Psoas muscle (tissue), 8 donors: ENCODE results near the gene HAUS5. TPM values are rescaled to one million over a fixed set of nuclear protein-coding genes. Genes with fewer than 3 reads are reported as not detected.
"Not testable (repeated sequence)": the region's sequence is repeated elsewhere in the genome, so short reads cannot be mapped to it uniquely, and the experiment has no call there.

ENCODE experiments used
- ATAC-seq, 4 donors: fragments of 200-7000 bp; cut with Tn5 transposase; one replicate each; pipeline ENCODE4 v1.9.1; 2020; ENCODE audit warnings: moderate library complexity in 3 of 4, mild to moderate bottlenecking in 2 of 4
- DNase-seq, 2 donors: peaks; one replicate each; pipeline ENCODE4 v3.0.0-alpha.2; 2020
- H3K27ac ChIP-seq: fragments of 200-600 bp; one replicate; pipeline ENCODE4 v1.8.0; 2022
- H3K27me3 ChIP-seq, 3 donors: fragments of 200-600 bp in 1 of 3; one replicate each; pipeline versions ENCODE4 v1.6.1 to v1.8.0; 2013 to 2022; ENCODE audit warnings: low read length in 2 of 3, mild to moderate bottlenecking in 2 of 3, moderate library complexity in 1 of 3; ENCODE audit not compliant: insufficient read depth in 3 of 3
- H3K36me3 ChIP-seq, 2 donors: fragments of 200-600 bp in 1 of 2; one replicate each; pipeline versions ENCODE4 v1.6.1 to v1.8.0; 2013 to 2022; ENCODE audit warnings: low read depth in 1 of 2, mild to moderate bottlenecking in 1 of 2, moderate library complexity in 1 of 2; ENCODE audit not compliant: insufficient read depth in 1 of 2
- H3K4me1 ChIP-seq: fragments of 200-600 bp; one replicate; pipeline ENCODE4 v1.8.0; 2022
- H3K4me3 ChIP-seq: fragments of 200-600 bp; one replicate; pipeline ENCODE4 v1.8.0; 2022; ENCODE audit warnings: mild to moderate bottlenecking
- H3K9me3 ChIP-seq: fragments of 200-600 bp; one replicate; pipeline ENCODE4 v1.8.0; 2022
- CTCF ChIP-seq: fragments of 200-600 bp; IDR thresholded peaks from one replicate; pipeline ENCODE4 v1.8.0; 2022; ENCODE audit warnings: antibody characterized with exemption
- WGBS, 3 donors: extraction: QIAGEN DNeasy Blood & Tissue Kit; methylation state at CpG; one replicate each; pipeline versions ENCODE4 v1.1.6 to v1.1.7; 2013; 5-methylcytosine and 5-hydroxymethylcytosine counted together
- intact Hi-C, 2 donors: fragments of 100-400 bp; cut with DNase I; formaldehyde crosslinking; loops; one replicate each; pipeline versions ENCODE4 v1.11.0 to v1.14.2; 2022
- polyA plus RNA-seq, 3 donors: library from polyadenylated mRNA; stranded (reverse); fragments of 200-250 nt; gene quantifications; one replicate each; pipeline ENCODE4 v1.2.3, GENCODE V29; 2013
- total RNA-seq, 4 donors: library from RNA; stranded (reverse); fragmentation: NEBNext Ultra II Directional in 2 of 4; extraction: Animal tissue kit (Norgen Biotek cat#: 25700) in 2 of 4; gene quantifications; one replicate each; pipeline versions ENCODE4 v1.2.1 to v1.2.4, GENCODE V29; 2021 to 2023
- donor health status: healthy with polysubstance abuse.
- donor health status: DM: no; HTN: no; CAD: no; lungs with moderate emphysema.
- donor health status: Bipolar disorder and iron deficiency.
- donor health status: healthy.
- donor health status: DM: yes; HTN: yes; CAD: no.
- donor health status: DM: no; HTN: no; CAD: no.
- donor health status: DM: no; HTN: no; CAD: no.
- donor health status: DM: yes; HTN: yes; CAD: no.

The HAUS5 gene
- total and polyA plus RNA-seq, 7 donors: 2.5 to 6.1 (median 3.6) TPM

- TF ChIP-seq CTCF: no peak
- ATAC-seq: no peak
- intact Hi-C loops: no loop called here
- DNase-seq: no peak
- H3K27me3 ChIP-seq: peaks cover 0 to 6% (median 0%) of the 10 kb centered on the region in 3 donors
- no peak overlapping the region for H3K27ac ChIP-seq
- no peak overlapping the region for H3K4me3 ChIP-seq
- WGBS, 3 donors: 97 to 100% (median 100%) methylated on average over 1 of the region's 1 CpG
- H3K36me3 ChIP-seq: no peaks in the 10 kb centered on the region
- H3K4me1 ChIP-seq: no peaks in the 10 kb centered on the region
- H3K9me3 ChIP-seq: no peaks in the 10 kb centered on the region
Measured at GRCh38 chr19:35595928-35596327, 16.6 kb upstream of the HAUS5 start.

- Histone ChIP-seq H3K4me1 (no peaks in the 10 kb centered on the region), H3K36me3 (no peaks in the 10 kb centered on the region), H3K27ac (no peak overlapping the region), H3K9me3 (no peaks in the 10 kb centered on the region), H3K4me3 (no peak overlapping the region), H3K27me3 (peaks cover 0 to 6% (median 0%) of the 10 kb centered on the region in 3 donors)
- ATAC-seq (no peak), DNase-seq (no peak)
- 56 to 65% (median 61%) methylated on average over 4 of the region's 4 CpGs for WGBS, 3 donors
- no peak for TF ChIP-seq CTCF
- intact Hi-C loops: no loop called here
Measured at GRCh38 chr19:35596366-35596999, 16.1 kb upstream of the HAUS5 start.

DNA sequence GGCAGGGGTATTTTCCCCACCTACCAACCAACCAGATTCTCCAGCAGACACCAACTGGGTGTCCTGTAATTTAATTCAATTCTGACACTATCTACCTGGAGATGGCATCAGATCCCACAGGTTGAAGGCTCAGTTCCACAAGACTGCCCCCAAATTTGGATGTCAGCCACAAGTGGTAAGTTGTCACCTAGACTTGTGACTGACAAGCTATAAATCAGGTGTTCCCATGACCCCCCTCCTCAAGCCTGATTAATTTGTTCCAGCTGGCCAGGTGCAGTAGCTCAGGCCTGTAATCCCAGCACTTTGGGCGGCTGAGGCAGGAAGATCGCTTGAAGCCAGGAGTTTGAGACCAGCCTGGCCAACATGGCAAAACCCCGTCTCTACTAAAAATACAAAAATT lies 10.6 kb upstream of the HAUS5 start:
- Histone ChIP-seq H3K9me3 (no peaks in the 10 kb centered on the region), H3K27ac (no peak overlapping the region), H3K4me1 (no peaks in the 10 kb centered on the region), H3K36me3 (no peaks in the 10 kb centered on the region), H3K27me3 (peaks cover 0 to 6% (median 0%) of the 10 kb centered on the region in 3 donors), H3K4me3 (no peak overlapping the region)
- TF ChIP-seq CTCF: no peak
- no peak for ATAC-seq
- no peak for DNase-seq
- WGBS, 3 donors: 58 to 65% (median 62%) methylated on average over 3 of the region's 3 CpGs
- intact Hi-C loops: no loop called here

GRCh38 chr19:35604436-35604835 lies 8.1 kb upstream of the HAUS5 start:
- not testable (repeated sequence) for H3K4me3 ChIP-seq, H3K9me3 ChIP-seq, H3K4me1 ChIP-seq, H3K36me3 ChIP-seq, DNase-seq, H3K27ac ChIP-seq, H3K27me3 ChIP-seq, ATAC-seq
- intact Hi-C loops: loop anchor here in 1 of 2 donors (2.0 kb wide), 1 partner anchor 54 kb away; no protein-coding TSS in a partner anchor
- WGBS, 3 donors: 80 to 82% (median 81%) methylated on average over 4 of the region's 4 CpGs

DNA sequence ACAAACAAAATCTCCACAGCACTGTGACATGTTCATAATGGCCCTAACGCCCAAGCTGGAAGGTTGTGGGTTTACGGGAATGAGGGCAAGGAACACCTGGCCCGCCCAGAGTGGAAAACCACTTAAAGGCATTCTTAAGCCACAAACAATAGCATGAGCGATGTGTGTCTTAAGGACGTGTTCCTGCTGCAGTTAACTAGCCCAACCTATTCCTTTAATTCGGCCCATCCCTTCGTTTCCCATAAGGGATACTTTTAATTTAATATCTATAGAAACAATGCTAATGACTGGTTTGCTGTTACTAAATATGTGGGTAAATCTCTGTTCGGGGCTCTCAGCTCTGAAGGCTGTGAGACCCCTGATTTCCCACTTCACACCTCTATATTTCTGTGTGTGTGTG lies 5.4 kb upstream of the HAUS5 start:
- DNase-seq, H3K27me3 ChIP-seq, H3K27ac ChIP-seq, H3K4me1 ChIP-seq, H3K9me3 ChIP-seq, H3K36me3 ChIP-seq, H3K4me3 ChIP-seq, intact Hi-C loops, ATAC-seq: not testable (repeated sequence)
- WGBS, 3 donors: 83 to 93% (median 86%) methylated on average over 8 of the region's 8 CpGs

DNA sequence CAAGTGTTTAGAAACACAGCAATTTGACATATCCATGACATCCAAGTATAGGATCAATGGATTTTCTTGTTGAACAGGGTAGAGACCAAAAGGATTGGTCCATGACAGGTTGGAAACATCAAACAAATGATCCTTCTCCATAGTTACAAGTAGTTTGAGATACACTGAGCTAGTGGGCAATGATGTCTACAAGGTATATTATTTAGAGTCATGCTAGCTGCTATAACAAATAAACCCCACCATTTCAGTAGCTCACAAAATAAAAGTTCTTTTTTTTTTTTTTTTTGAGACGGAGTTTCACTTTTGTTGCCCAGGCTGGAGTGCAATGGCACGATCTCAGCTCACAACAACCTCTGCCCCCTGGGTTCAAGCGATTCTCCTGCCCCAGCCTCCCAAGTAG lies 4.9 kb upstream of the HAUS5 start:
- WGBS, 3 donors: 74 to 83% (median 74%) methylated on average over 3 of the region's 3 CpGs
- DNase-seq (no peak), ATAC-seq (no peak)
- no peak for TF ChIP-seq CTCF
- H3K4me3 ChIP-seq: no peak overlapping the region
- peaks cover 5% of the 10 kb centered on the region for H3K4me1 ChIP-seq
- H3K27me3 ChIP-seq: peaks cover 0 to 1% (median 0%) of the 10 kb centered on the region in 3 donors
- peaks cover 4% of the 10 kb centered on the region for H3K9me3 ChIP-seq
- intact Hi-C loops: no loop called here
- H3K36me3 ChIP-seq: no peaks in the 10 kb centered on the region
- no peak overlapping the region for H3K27ac ChIP-seq
